NCI-H526 treated with DMSO at 0.1 percent for 48 hours (cell line): ENCODE results near the gene NAT14.
A peak's percentile ranks its signal among the peaks of the same experiment; 100 is the strongest.
"Not testable (repeated sequence)": the region's sequence is repeated elsewhere in the genome, so short reads cannot be mapped to it uniquely, and the experiment has no call there.

Source experiments
- DNase-seq: peaks from one replicate; lab custom pipeline; 2025; lab: John Stamatoyannopoulos, UW

NAT14 gene

DNA sequence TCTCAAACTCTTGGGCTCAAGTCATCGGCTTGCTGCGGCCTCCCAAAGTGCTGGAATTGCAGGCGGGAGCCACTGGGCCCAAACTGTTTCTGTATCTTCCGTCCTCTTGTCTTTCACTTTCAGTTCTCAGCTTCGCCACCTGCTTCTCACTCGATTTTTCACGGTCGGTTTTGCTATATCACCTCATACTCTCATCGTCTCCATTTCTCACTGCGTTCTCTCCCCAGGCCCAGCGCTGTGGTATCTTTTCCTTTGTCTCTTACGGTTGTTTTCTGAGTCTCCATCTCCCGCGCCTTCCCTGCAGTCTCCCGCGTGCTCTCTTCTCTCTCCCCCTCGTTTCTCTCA is 18.1 kb downstream of the NAT14 start:
- DNase-seq = no peak

DNA sequence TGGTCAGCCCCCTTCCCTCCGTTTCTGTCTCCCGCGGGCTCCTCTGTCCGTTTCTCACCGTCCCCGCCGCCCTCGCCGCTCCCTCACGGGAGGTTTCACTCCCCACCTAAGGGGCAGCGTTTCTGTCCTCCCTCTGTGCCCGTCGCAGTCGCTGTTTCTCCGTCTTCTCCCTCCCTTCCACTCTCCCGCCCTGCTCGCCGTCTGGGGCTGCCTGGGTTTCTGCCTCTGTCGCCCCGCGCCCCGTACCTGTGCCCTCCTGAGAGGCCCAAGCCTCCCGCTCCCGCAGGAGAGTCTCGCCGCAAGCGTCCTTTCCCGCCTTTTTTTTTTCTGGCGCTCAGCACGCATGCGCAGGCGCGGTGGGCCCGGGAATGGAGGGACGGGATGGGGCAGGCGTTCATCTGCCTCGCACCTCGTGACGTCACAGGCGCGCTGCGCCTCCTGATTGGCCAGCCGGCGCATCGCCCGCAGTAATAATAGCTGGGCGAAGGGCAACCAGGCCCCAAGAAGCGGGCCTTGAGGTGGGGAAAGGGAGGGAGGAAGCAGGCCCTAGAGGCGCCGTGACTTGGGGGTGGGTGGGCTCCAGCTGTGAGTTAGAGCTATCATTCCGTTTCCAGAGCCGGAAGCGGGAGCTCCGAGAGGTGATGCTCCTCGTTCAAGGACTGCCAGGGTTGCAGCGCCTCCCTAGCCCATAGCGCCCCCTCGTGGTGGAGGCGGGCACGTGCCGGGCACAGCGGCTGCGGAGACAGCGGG is 18.7 kb downstream of the NAT14 start:
- peak; percentile 93 for DNase-seq

DNA sequence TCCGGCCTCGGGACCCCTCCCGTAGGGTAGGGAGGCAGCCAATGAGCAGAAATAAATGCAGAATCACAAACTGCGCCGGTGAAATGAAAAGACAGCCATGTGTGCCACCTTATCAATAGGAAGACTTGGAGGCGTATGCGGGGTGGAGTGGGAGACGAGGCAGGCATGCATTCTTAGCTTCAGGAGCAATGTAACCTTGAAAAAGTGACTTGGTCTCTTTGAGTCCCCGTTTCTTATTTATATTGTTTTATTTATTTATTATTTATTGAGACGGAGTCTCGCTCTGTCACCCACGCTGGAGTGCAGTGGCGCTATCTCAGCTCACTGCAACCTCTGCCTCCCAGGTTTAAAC is 19.2 kb downstream of the NAT14 start:
- DNase-seq = no peak

DNA sequence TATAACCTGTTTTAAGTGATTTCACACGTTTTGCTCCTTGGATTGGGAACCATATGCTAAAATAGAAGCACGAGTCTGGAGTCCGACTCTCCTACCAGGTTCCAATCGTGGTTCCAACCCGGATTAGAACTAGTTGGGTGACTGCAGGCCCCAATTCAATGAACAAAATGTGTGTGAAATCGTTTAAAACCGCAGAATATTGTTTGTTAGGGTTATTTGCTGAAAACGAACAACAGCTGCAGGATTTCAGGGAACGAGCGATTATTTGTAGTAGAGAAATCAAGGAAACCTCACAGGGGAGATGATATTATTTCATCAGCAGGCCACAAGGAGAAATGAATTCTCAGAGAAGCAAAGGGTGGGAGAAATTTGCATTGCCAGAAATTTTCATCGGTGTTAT is 20.0 kb downstream of the NAT14 start:
- no peak for DNase-seq

DNA sequence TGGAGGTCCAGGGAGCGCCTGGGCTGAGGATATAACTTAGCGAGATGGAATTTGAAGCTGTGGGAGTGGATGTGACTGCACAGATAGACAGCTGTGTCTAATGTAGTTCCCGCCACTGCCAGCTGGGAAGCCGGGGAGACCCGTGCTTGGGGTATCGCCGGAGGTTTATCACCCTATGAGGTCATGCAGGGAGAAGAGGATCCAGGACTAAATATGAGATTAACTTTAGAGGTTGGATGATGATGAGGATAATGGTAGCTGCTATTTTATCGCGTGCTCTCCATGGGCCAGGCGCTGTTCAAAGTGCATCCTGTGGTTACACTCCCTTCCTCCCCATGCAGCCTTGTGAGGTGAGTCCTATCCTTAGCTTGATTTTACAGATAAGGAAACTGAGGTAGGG is 23.1 kb downstream of the NAT14 start:
- no peak for DNase-seq

DNA sequence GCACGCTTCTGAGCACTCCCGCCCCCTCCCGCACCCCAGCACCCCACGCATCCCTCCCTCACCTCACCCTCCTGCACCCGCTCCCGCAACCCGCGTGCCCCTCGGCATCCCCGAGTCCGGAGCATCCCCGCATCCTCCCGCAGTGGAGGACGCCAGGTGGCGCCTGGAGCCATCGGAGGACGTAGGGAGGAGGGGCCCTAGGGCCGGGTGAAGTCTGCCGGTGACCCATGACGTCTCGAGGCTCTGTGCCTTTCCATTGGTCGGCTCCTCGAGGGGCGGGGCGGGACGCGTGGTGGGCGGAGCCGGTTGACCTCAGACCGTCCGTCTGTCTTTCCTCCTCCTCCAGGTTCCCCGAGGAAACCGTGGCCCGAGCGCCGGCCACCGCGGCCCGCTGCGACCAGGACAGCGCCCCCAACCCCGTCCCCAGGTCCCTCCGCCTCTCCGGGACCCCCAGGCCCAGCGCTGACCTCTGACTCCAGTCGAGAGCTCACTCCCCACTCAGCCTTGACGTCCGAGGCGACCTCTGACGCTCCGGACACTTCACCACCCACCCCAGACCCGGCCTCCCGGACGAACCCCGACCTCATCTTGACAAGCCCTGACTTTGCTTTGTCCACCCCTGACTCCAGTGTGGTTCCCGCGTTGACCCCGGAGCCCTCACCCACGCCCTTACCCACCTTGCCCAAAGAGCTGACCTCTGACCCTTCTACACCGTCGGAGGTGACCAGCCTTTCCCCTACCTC is 32.1 kb downstream of the NAT14 start:
- peak; percentile 81 for DNase-seq

DNA sequence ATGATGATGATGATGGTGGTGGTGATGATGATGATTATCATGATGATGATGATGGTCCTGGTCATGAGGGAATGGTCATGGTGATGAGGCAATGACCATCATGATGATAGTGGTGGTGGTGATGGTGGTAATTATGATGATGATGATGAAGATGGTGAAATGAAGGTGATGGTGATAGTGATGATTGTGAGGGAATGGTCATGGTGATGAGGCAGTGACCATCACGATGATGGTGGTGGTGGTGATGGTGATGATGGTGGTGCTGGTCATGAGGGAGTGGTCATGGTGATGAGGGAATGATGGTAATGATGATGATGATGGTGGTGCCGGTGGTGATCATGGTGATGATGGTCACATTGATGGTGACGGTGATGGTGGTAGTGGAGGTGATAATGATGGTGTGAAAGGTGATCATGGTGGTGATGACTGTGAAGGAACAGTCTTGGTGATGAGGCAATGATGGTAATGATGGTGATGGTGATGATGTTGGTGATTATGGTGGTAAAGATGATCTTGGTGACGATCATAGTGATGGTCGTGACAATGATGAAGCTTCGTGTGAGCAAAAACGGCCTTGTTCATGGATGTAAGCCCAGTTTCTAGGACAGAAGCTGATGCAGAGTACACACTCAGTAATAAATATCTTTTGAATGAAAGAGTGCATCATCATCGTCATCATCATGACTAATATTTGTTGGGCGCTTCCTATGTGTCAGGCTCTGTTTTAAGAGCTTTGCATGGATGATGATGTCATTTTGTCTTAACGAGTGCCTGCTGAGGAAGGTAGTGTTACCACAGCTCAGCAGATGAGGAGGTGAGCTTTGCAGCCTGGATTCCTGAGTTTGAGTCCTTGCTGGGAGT is 34.7 kb downstream of the NAT14 start:
- DNase-seq = no peak

DNA sequence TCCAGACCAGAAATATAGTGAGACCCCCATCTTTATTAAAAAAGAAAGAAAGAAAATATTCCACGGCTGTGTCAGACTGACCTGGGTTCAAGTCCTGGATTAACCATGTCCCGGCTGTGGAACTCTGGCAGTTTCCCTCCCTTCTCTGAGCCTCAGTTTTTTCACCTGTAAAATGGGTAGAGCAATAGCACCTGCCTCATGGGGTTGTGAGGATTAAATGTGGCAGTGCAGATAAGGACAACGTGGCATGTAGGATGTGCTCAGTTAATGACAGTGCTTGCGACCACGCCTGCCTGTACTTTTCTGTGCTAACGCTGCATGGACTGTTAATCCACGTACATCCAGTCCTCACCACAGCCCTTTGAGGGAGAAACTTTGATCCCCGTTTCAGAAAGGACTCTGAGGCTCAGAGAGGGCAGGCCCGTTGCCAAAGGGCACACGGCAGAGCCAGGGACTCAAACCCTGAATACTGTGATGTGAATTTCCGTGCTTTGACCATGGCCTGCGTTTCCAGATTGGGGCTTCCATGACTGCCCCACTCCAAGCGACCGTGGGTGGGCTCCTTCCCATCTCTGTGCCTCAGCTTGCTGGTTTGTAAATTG is 35.8 kb downstream of the NAT14 start:
- DNase-seq = no peak

DNA sequence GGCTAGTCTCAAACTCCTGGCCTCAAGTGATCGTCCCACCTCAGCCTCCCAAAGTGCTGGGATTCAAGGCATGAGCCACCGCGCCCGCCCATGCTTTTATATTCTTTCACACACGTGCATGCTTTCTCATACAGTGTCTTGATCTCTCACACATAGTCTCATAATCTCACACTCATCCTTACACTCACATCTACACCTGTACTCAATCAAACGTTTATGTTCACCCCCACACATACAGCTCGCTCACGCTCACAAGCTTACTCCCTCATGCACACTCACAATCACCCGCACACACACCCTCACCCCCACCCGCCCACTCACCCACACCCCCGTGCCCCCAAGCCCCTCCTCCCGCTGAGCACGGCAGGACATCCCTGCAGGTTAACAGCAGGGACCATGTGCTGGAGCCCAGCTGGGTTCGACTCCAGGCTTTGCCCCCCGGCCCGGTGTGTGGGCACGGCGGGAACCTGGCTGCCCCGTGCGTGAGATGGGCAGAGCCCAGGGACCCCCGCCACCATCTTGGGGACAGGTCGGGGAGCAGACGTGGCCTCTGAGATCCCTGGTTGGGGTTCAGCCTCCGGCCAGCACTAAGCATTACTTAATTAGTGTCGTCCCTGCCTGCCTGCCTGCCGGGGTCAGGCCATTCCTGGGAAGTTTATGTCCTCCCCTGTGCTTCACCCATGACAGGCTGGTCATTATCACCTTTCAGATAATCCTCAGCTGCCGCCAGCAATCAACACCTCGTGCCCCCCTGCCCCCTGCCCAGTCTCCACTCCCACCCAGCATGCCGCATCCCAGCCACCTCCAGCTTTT is 40.5 kb downstream of the NAT14 start:
- DNase-seq = no peak

DNA sequence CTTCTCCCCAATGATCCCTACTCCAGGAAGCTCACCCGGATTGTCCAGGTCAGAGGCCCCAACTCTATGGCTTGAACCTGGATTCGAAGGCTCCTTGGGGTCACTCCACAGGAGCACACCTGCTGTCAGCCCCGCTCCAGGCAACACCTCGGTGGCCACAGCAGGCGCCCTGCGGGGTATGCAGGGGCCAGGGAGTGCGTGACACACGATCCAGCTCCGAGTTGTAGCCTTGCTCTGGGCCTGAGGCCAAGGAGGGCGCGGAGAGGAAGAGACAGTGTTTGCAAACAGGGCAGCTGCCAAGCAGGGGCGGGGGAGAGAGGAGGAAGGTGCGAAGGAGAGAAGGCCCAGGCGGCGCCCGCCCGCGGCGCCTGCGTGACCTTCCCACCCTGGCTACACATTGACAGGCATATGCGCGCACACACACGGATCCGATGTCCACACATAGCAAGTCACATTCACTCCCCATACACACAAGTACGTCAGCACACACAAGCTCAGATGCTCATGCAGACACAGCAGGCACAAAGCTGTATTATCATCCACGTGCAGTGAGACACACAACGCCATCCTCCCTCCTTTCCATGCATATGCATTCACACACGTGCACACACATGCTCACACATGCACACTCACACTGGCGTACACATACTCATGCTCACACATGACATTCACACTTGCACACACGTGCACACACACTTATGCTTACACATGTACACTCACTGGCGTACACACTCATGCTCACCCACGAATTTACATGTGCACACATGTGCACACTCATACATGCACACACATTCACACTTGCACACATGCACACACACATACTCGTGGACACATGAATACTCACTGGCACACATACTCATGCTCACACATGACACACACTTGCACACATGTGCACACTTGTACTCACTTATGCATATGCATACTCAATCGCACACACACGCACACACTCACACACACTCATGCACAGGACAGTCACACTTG is 41.5 kb downstream of the NAT14 start:
- DNase-seq = no peak

DNA sequence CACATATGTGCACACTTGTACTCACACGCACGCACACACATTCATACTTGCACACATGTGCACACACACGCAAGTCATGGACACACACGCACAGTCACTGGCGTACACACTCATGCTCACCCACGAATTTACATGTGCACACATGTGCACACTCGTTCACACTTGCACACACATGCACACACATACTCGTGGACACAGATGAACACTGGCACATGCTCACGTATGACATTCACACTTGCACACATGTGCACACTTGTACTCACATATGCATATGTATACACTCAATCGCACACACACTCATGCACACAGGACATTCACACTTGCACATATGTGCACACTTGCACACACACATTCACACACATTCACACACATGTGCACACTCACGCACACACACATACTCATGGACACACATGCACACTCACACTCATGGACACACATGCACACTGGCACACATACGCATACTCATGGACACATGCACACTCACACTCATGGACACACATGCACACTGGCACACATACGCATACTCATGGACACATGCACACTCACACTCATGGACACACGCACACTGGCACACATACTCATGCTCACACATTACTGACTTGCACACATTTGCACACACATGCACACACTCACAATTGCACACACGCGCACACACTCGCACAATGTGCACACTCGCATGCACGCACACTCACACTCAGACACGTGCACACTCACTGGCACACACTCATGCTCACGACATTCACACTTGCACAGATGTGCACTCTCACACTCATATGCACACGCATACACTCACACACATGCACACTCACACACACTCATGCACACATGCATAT is 42.4 kb downstream of the NAT14 start:
- no peak for DNase-seq

DNA sequence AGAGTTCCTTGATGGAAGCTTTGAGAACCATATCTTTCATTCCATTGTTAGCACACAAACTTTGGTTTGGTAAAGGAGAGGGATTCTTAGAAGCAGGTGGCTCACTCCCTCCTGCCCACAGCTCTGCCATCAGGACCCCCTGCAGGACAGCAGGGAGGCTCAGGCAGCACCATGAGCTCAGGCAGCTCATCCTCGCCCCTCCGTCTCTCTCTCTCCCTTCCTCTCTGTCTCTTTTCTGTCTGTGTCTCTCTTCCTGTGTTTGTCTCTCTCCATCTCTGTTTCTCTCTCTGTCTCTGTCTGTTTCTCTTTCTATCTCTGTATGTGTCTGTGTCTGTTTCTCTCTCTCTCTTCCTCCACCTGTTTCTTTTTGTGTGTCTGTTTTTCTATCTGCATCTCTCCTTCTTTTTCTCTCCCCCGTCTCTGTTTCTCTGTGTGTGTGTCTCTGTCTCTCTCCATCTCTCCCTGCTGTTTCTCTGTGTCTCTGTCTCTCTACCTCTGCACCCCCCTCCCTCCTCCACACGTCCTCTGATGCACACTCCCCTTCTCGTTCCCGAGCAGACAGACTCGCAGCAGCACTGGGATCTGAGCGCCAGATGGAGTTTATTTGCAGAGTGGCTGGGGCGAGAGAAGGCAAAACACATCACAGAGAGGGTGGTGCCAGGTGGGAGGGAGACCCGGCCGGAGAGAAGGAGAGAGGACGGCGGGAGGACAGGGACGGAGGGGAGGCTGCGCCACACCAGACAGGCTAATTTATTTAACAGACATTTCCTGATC is 43.2 kb downstream of the NAT14 start:
- no peak for DNase-seq

DNA sequence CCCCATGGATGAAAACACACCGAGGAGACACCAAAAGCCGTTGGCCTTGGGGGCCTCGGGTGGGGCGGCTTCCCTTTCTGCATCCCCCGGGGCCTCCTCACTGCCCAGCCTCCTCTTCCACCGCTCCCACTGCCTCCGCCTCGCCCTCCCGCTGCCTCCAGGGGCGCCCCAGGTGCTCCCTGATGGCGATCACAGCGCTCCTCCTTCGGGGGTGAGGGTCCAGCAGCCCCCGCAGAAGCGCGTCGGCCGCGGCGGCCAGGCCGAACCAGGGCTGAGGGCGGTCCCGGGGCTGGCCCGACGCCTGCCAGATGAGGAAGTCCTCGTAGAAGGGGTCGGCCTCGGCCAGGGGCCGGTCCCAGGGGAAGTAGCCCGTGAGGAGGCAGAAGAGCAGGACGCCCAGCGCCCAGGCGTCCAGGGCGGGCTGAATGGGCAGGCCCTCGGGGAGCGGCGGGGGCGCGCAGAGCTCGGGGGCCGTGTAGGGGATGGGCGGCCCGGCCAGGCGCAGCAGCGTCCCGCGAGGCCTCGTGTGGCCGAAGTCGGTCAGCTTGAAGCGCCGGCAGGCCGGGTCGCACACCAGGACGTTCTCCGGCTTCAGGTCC is 44.7 kb downstream of the NAT14 start:
- DNase-seq = no peak

DNA sequence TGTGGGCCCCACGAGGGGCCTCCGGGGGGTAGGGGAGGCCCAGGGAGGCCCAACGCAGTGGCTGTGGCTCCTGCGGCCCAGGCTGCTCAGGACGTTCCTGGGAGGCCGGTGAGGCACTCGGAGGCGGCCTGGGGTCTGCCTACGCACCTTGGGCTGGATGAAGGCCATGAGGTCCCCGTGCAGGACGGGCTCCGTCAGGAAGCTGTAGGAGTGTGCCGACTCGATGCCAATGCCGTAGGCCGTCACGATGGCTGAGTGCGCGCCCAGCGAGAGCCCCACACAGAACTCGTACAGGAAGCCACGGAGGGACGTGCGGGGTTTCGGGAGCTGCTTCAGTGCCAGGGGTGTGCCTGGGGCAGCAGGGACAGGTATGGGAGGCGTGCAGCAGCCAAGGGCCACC is 46.0 kb downstream of the NAT14 start:
- DNase-seq = no peak

DNA sequence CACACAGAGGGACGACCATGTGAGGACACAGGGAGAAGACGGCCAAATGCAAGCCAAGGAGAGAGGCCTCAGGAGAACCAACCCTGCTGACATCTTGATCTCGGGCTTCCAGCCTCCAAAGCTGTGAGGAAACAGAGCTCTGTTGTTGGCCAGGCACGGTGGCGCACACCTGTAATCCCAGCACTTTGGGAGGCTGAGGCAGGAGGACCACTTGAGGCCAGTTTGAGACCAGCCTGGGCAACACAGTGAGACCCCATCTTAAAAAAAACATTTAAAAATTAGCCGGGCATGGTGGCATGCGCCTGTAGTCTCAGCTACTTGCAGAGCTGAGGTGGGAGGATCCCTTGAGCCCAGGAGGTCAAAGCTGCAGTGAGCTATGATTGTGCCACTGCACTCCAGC is 49.3 kb downstream of the NAT14 start:
- not testable (repeated sequence) for DNase-seq

DNA sequence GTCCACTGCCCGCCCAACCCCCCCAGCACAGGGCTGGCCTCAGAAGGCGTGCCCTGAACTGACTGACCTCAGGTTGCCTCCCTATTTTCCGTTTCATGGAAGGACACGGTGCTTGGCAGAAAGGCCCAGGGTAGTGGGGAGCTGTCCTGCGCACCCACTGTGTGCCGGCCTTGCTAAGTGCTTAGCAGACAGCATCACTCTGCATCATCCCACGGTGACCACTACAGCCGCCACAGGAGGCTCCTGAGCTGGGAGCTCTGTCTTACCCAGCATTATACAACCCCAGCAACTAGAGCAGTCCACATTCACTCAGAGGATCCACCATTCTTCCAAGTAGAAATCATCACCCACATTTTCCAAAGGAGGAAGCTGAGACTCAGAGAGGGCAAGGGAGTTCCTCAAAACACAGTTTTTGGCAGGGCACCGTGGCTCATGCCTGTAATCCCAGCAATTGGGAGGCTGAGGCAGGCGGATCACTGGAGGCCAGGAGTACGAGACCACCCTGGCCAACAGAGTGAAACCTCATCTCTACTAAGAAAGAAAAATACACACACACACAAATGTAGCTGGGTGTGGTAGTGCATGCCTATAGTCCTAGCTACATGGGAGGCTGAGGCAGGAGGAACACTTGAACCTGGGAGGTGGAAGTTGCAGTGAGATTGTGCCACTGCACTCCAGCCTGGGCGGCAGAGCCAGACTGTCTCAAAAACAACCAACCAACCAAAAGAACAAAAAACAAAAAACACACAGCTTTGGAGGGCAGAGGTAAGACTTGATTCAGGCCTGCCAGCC is 50.4 kb downstream of the NAT14 start:
- no peak for DNase-seq

DNA sequence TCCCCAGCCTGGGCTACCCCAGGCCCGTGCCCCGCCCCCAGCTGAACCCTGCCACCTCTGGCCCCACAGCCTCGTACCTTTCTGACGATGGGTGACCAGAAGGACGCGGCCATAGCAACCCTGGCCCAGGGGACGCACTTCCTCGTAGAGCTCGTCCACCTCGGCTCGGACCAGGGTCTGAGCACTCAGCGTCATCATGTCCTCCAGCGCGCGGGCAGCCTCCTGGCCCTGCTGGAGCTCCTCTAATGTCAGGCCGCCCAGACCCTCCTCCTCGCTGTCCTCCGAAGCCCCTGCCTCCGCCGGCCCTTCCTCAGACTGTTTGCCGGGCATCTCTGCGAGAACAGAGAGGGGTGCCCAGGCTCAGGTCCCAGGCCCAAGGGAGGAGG is 51.0 kb downstream of the NAT14 start:
- DNase-seq = no peak

DNA sequence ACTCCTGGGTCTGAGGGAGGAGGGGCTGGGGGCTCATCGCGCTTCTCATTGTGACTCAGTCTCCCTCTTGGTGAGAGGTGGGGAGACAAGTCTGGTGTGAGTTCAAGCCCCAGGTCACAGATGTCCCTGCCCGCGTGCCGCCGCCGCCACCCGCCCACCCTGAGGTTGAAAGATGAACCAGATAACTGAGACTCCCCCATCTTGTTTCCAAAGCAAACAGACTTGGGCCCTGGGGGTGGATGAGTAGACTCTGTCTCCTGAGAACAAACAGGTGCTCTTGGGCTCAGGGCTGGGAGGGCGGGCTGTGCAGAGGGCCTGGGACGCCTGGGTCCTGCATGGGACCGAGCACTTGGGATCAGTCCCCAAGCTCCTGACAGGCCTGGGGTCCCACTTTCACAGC is 51.4 kb downstream of the NAT14 start:
- no peak for DNase-seq
